ENCODE results near the gene CCND2. TPM values are rescaled to one million over a fixed set of nuclear protein-coding genes. Genes with fewer than 3 reads are reported as not detected.

The CCND2 gene
- total and polyA plus RNA-seq, 9 of the 15 experiments (the other 6 are each of a cell fraction or from before 2014, with no cell fraction given), result 13.6 to 99.3 (median 39.6) TPM

GRCh38 chr12:4282892-4283511, 9.4 kb downstream of the CCND2 start:
- DNase-seq (ENCODE audit: extremely low read depth in 1 of 4, low spot score in 3 of 4), result no peak
- intact Hi-C loops (cut with micrococcal nuclease), result no loop called here
- Histone ChIP-seq H3K36me3 (ENCODE audit: control insufficient read depth, insufficient read depth, low read length) (peaks cover 95% of the 10 kb centered on the region), H3K9ac (ENCODE audit: insufficient read depth in 1 of 2, low read depth in 2 of 2, low read length in 2 of 2) (no peak overlapping the region), H3K79me2 (ENCODE audit: control insufficient read depth, insufficient read depth, low read length) (peaks cover 57% of the 10 kb centered on the region), H3K4me2 (ENCODE audit: insufficient read depth, low read length) (no peak overlapping the region), H3K9me3 (replicated peaks; ENCODE audit: control insufficient read depth, insufficient read depth, low read depth, low read length) (no peaks in the 10 kb centered on the region), H4K20me1 (replicated peaks; ENCODE audit: control insufficient read depth, insufficient read depth, low read length) (peaks cover 10% of the 10 kb centered on the region; the same call in 1 of the 2 replicates), H3K9me1 (ENCODE audit: control insufficient read depth, insufficient read depth, low read length) (no peaks in the 10 kb centered on the region), H3K4me1 (replicated peaks in 1 of 2; ENCODE audit: control insufficient read depth in 2 of 2, insufficient read depth in 2 of 2, low read length in 2 of 2) (no peaks in the 10 kb centered on the region; a peak in 2 of 5 replicates), H3K27ac (ENCODE audit: extremely low read depth, low read depth, low read length) (no peak overlapping the region), H3K27me3 (ENCODE audit: control insufficient read depth in 2 of 2, insufficient read depth in 2 of 2, low read length in 2 of 2) (no peaks in the 10 kb centered on the region), H3K4me3 (no peak overlapping the region), H2AFZ (ENCODE audit: low read depth, low read length) (no peak overlapping the region)
- no peak for FAIRE-seq
- ChIA-PET CTCF (ENCODE audit: low intra/inter-chr PET ratio) (no interaction called here), POLR2A (interaction anchor here (2.2 kb wide), 1 partner anchor 11 kb away, joined by 9 read pairs; no protein-coding TSS in a partner anchor)
- no peak; the same call in 2 of the 3 replicates for ATAC-seq
- BruUV-seq (replicated peaks), result no TSS peak
- 90% methylated on average over 9 of the region's 12 CpGs for WGBS (ENCODE audit: insufficient coverage, low coverage, missing lambda C conversion rate)
- in situ Hi-C loops (cut with MboI), result loop anchor here (25.0 kb wide), 1 partner anchor 396 kb away; no protein-coding TSS in a partner anchor
- no peak for TF ChIP-seq ZMIZ1 (IDR thresholded peaks at IDR 0.05; ENCODE audit: low read depth in 2 of 2, low read length in 2 of 2)
- no peak for TF ChIP-seq ZNF644 (tag; IDR thresholded peaks at IDR 0.05; ENCODE audit: low read depth)
- TF ChIP-seq POLR2A (conservative IDR thresholded peaks at IDR 0.05), result no peak
- TF ChIP-seq ZFP30 (CRISPR knock-in tag; IDR thresholded peaks at IDR 0.05; ENCODE audit: borderline replicate concordance), result no peak
- TF ChIP-seq ARID4B (CRISPR knock-in tag; IDR thresholded peaks at IDR 0.05), result no peak
- no peak for TF ChIP-seq HNRNPH1 (optimal IDR thresholded peaks at IDR 0.05; ENCODE audit: low read depth, low read length)
- TF ChIP-seq PHTF2 (CRISPR knock-in tag; IDR thresholded peaks at IDR 0.05), result no peak
- 0 out of 6 replicates have a peak, but pooled peaks of 1 of the 3 experiments have one; percentile 29 for TF ChIP-seq CTCF (IDR thresholded peaks at IDR 0.05 in 2 of 3, conservative IDR thresholded peaks at IDR 0.05 in 1 of 3; ENCODE audit: insufficient read depth in 2 of 3, low read depth in 1 of 3, low read length in 3 of 3)
- TF ChIP-seq SAP30 (IDR thresholded peaks at IDR 0.05; ENCODE audit: borderline replicate concordance, insufficient read depth, low read depth, low read length, poor library complexity, severe bottlenecking), result no peak
- TF ChIP-seq RBFOX2 (IDR thresholded peaks at IDR 0.05; ENCODE audit: low read depth, low read length), result peak; percentile 28; the same call in 1 of the 2 replicates
- TF ChIP-seq POLR2G (IDR thresholded peaks at IDR 0.05; ENCODE audit: low read depth, low read length), result 0 out of 2 replicates have a peak, but pooled peaks have one; percentile 7

Measured in K562 (cell line).